H1 (cell line): ENCODE measurements around the gene PLTP. TPM values are rescaled to one million over a fixed set of nuclear protein-coding genes. Genes with fewer than 3 reads are reported as not detected.

Experiments used
- CTCF ChIA-PET: fragments of 300-600 bp; sonication (Branson Sonifier 250); formaldehyde crosslinking; loops from one replicate; lab custom pipeline; 2021; ENCODE audit not compliant: partially characterized antibody; lab: Charles Lee
- POLR2A ChIA-PET: fragments of 300-600 bp; sonication (Branson Sonifier 250); formaldehyde crosslinking; loops from one replicate; lab custom pipeline; 2021; ENCODE audit warnings: inconsistent platforms; ENCODE audit not compliant: partially characterized antibody; lab: Charles Lee
- DNase-seq, 2 experiments: peaks; one replicate each; pipeline versions ENCODE4 v3.0.0 to v3.0.0-alpha.2; 2010 to 2022; ENCODE audit warnings: low spot score in 2 of 2, low read depth in 1 of 2, mixed read lengths in 1 of 2
- FAIRE-seq: peaks from 2 replicates; lab custom pipeline; 2011; peaks lifted over from hg19 to GRCh38; lab: Jason Lieb, UNC
- H2AFZ ChIP-seq: 2 replicates; pipeline ENCODE4 v1.8.1; 2012; ENCODE audit warnings: low read length, inconsistent platforms
- H2AK5ac ChIP-seq: 2 replicates; pipeline ENCODE4 v1.6.1; 2013; ENCODE audit warnings: low read depth, low read length
- H2BK120ac ChIP-seq: replicated peaks from 2 replicates; pipeline ENCODE3; 2013; ENCODE audit warnings: low read depth, low read length, inconsistent platforms
- H2BK12ac ChIP-seq: 2 replicates; pipeline ENCODE4 v1.6.1; 2013; ENCODE audit warnings: low read depth, low read length
- H2BK15ac ChIP-seq: 2 replicates; pipeline ENCODE4 v1.6.1; 2013; ENCODE audit warnings: low read length
- H2BK20ac ChIP-seq: 2 replicates; pipeline ENCODE4 v1.6.1; 2013; ENCODE audit warnings: low read length
- H2BK5ac ChIP-seq: 2 replicates; pipeline ENCODE4 v1.6.1; 2013; ENCODE audit warnings: low read depth, low read length
- H3K14ac ChIP-seq: 2 replicates; pipeline ENCODE4 v1.6.1; 2013; ENCODE audit warnings: inconsistent platforms; ENCODE audit not compliant: insufficient read length
- H3K18ac ChIP-seq: 2 replicates; pipeline ENCODE4 v1.6.1; 2013; ENCODE audit warnings: low read length; ENCODE audit errors: extremely low read depth
- H3K23ac ChIP-seq: 2 replicates; pipeline ENCODE4 v1.6.1; 2013; ENCODE audit warnings: inconsistent platforms; ENCODE audit not compliant: insufficient read length
- H3K23me2 ChIP-seq: 2 replicates; pipeline ENCODE4 v1.6.1; 2013; ENCODE audit warnings: low read depth, low read length
- H3K27ac ChIP-seq: 2 replicates; pipeline ENCODE4 v1.6.1; 2011; ENCODE audit warnings: low read depth, low read length, inconsistent platforms
- H3K27me3 ChIP-seq, 4 experiments: replicated peaks in 1 of 4; 1 replicate in 1 of 4; 2 replicates in 3 of 4; pipeline versions ENCODE4 v1.6.1 to v1.8.1; 2011 to 2013; ENCODE audit warnings: low read length in 3 of 4, mild to moderate bottlenecking in 3 of 4, inconsistent platforms in 2 of 4, mixed read lengths in 2 of 4, moderate library complexity in 1 of 4; ENCODE audit not compliant: control insufficient read depth in 3 of 4, insufficient read depth in 3 of 4; ENCODE audit errors: extremely low read depth in 1 of 4
- H3K36me3 ChIP-seq, 4 experiments: 2 replicates each; pipeline versions ENCODE4 v1.6.1 to v1.8.1; 2011 to 2013; ENCODE audit warnings: mild to moderate bottlenecking in 4 of 4, low read length in 3 of 4, moderate library complexity in 2 of 4, control low read depth in 1 of 4, inconsistent platforms in 1 of 4; ENCODE audit not compliant: insufficient read depth in 4 of 4, control insufficient read depth in 2 of 4
- H3K4ac ChIP-seq: replicated peaks from 2 replicates; pipeline ENCODE3; 2013; ENCODE audit warnings: low read length, low read depth, mixed read lengths, inconsistent platforms; ENCODE audit not compliant: insufficient read length
- H3K4me1 ChIP-seq, 4 experiments: replicated peaks in 1 of 4; 1 replicate in 1 of 4; 2 replicates in 3 of 4; pipeline versions ENCODE4 v1.6.1 to v1.8.1; 2011 to 2013; ENCODE audit warnings: low read length in 3 of 4, inconsistent platforms in 2 of 4, mixed read lengths in 1 of 4; ENCODE audit not compliant: insufficient read depth in 4 of 4, control insufficient read depth in 3 of 4
- H3K4me2 ChIP-seq, 2 experiments: 2 replicates each; pipeline versions ENCODE4 v1.6.1 to v1.8.1; 2011 to 2013; ENCODE audit warnings: low read depth in 2 of 2, low read length in 2 of 2, control low read depth in 1 of 2, inconsistent platforms in 1 of 2, mild to moderate bottlenecking in 1 of 2; ENCODE audit not compliant: insufficient read depth in 1 of 2
- H3K4me3 ChIP-seq, 4 experiments: fragments of 200-600, 300-600 bp in 1 of 4; sonication (generic), shearing (Covaris generic), sonication (Bioruptor Twin) in 1 of 4; 2 replicates each; pipeline versions ENCODE4 v1.5.1 to v1.8.1; 2011 to 2016; ENCODE audit warnings: low read length in 4 of 4, low read depth in 3 of 4, control low read depth in 2 of 4, inconsistent platforms in 2 of 4, mild to moderate bottlenecking in 2 of 4, mixed read lengths in 1 of 4, moderate library complexity in 1 of 4; ENCODE audit not compliant: insufficient read depth in 2 of 4; ENCODE audit errors: extremely low read depth in 1 of 4
- H3K56ac ChIP-seq: replicated peaks from 2 replicates; pipeline ENCODE3; 2013; ENCODE audit warnings: low read depth, mild to moderate bottlenecking, mixed read lengths, low read length, inconsistent platforms; ENCODE audit not compliant: insufficient read length
- H3K79me1 ChIP-seq: 2 replicates; pipeline ENCODE4 v1.6.1; 2013; ENCODE audit warnings: low read depth, low read length, control low read depth
- H3K79me2 ChIP-seq, 2 experiments: 2 replicates each; pipeline versions ENCODE4 v1.6.1 to v1.8.1; 2012 to 2013; ENCODE audit warnings: low read length in 2 of 2, mild to moderate bottlenecking in 2 of 2, inconsistent platforms in 1 of 2; ENCODE audit not compliant: insufficient read depth in 2 of 2, control insufficient read depth in 1 of 2
- H3K9ac ChIP-seq, 4 experiments: replicated peaks in 1 of 4; 1 replicate in 1 of 4; 2 replicates in 3 of 4; pipeline versions ENCODE4 v1.6.1 to v1.8.1; 2011 to 2013; ENCODE audit warnings: low read depth in 3 of 4, low read length in 3 of 4, control low read depth in 2 of 4, mild to moderate bottlenecking in 2 of 4, moderate library complexity in 2 of 4, inconsistent platforms in 1 of 4; ENCODE audit errors: extremely low read depth in 1 of 4
- H3K9me3 ChIP-seq, 2 experiments: 2 replicates each; pipeline versions ENCODE4 v1.6.1 to v1.8.1; 2012 to 2013; ENCODE audit warnings: mild to moderate bottlenecking in 2 of 2, moderate library complexity in 2 of 2, control low read depth in 1 of 2, inconsistent platforms in 1 of 2, low read depth in 1 of 2, low read length in 1 of 2, mixed read lengths in 1 of 2; ENCODE audit not compliant: insufficient read depth in 2 of 2
- H4K20me1 ChIP-seq, 2 experiments: replicated peaks in 1 of 2; 2 replicates each; pipeline versions ENCODE3 to v1.8.1; 2011 to 2013; ENCODE audit warnings: inconsistent platforms in 2 of 2, low read length in 2 of 2, mild to moderate bottlenecking in 1 of 2; ENCODE audit not compliant: insufficient read depth in 2 of 2, control insufficient read depth in 1 of 2
- H4K5ac ChIP-seq: 2 replicates; pipeline ENCODE4 v1.6.1; 2013; ENCODE audit warnings: low read length, low read depth, mixed read lengths, inconsistent platforms; ENCODE audit not compliant: insufficient read length
- H4K8ac ChIP-seq: 2 replicates; pipeline ENCODE4 v1.8.0; 2013; ENCODE audit warnings: mild to moderate bottlenecking, moderate library complexity, low read length, inconsistent platforms; ENCODE audit not compliant: insufficient read depth; ENCODE audit errors: extremely low read depth
- H4K91ac ChIP-seq: replicated peaks from 2 replicates; pipeline ENCODE3; 2013; ENCODE audit warnings: low read length, mixed read lengths, inconsistent platforms; ENCODE audit not compliant: insufficient read length
- ASH2L ChIP-seq: fragments of 200-600, 300-600 bp; sonication (generic); IDR thresholded peaks from one replicate; pipeline ENCODE4 v1.7.1; 2017; ENCODE audit warnings: low read length
- BACH1 ChIP-seq: IDR thresholded peaks from 2 replicates; pipeline ENCODE4 v1.6.1; 2012; ENCODE audit warnings: low read length, improper control_type of control experiment
- HDAC2 ChIP-seq, 2 experiments: fragments of 300-600 bp in 1 of 2; sonication (generic) in 1 of 2; IDR thresholded peaks; 2 replicates each; pipeline ENCODE4 v1.6.1; 2011 to 2012; ENCODE audit warnings: low read depth in 2 of 2, low read length in 2 of 2, mild to moderate bottlenecking in 2 of 2, moderate library complexity in 2 of 2, borderline replicate concordance in 1 of 2, inconsistent platforms in 1 of 2
- RFX5 ChIP-seq: IDR thresholded peaks from 2 replicates; pipeline ENCODE4 v1.6.1; 2011; ENCODE audit warnings: low read depth, low read length, improper control_type of control experiment, borderline replicate concordance
- SP1 ChIP-seq: IDR thresholded peaks from 2 replicates; pipeline ENCODE4 v1.6.1; 2011; ENCODE audit warnings: low read depth, low read length
- WGBS, 2 experiments: shearing (Covaris generic) in 1 of 2; methylation state at CpG; one replicate each; pipeline versions ENCODE4 v1.1.6 to v1.1.7; 2013 to 2015; ENCODE audit warnings: low lambda C conversion rate in 2 of 2, mixed read lengths in 2 of 2, inconsistent platforms in 1 of 2, low coverage in 1 of 2, missing lambda C conversion rate in 1 of 2; ENCODE audit not compliant: insufficient replicate concordance in 2 of 2, insufficient coverage in 1 of 2, insufficient read length in 1 of 2; ENCODE audit errors: extremely low coverage in 1 of 2, missing lambda C conversion rate in 1 of 2; 5-methylcytosine and 5-hydroxymethylcytosine counted together
- polyA plus RNA-seq, 7 experiments: library from polyadenylated mRNA; depleted of rRNA in 3 of 7; stranded (reverse) in 5 of 7; unstranded in 2 of 7; fragments of >200 nt in 5 of 7; fragments of 200-250 nt in 2 of 7; gene quantifications; 1 replicate in 5 of 7; 2 replicates in 1 of 7; 4 replicates in 1 of 7; pipeline versions ENCODE4 v1.2.1 to v1.2.3, GENCODE V29; 2011 to 2013; ENCODE audit warnings: missing spikeins in 2 of 7, mixed read lengths in 2 of 7
- total RNA-seq: library from RNA; stranded (reverse); fragmentation: NEBNext Ultra II Directional; extraction: Animal tissue kit (Norgen Biotek cat#: 25700); gene quantifications from 2 replicates; pipeline ENCODE4 v1.2.1, GENCODE V29; 2021

Gene PLTP
- total and polyA plus RNA-seq, 2 of the 8 experiments (the other 6 are each of a cell fraction or from before 2014, with no cell fraction given): 120 to 194 TPM

- Histone ChIP-seq H2BK5ac (peak overlapping the region; percentile 90; the same call in 1 of the 2 replicates), H4K91ac (peak overlapping the region; percentile 66), H4K5ac (peak overlapping the region; percentile 9), H2AK5ac (peak overlapping the region; percentile 86; the same call in 1 of the 2 replicates), H3K4me1 (peaks cover 0 to 25% (median 9%) of the 10 kb centered on the region in 4 experiments; a peak in 6 of 7 replicates), H4K20me1 (peaks cover 2 to 4% of the 10 kb centered on the region in 2 experiments), H3K23me2 (peaks cover 1% of the 10 kb centered on the region; the same call in 1 of the 2 replicates), H2BK12ac (peak overlapping the region; percentile 72; the same call in 1 of the 2 replicates), H3K4me2 (peak overlapping the region; percentile 40 to 41; a peak in 3 of 4 replicates), H3K23ac (no peak overlapping the region), H3K27me3 (no peaks in the 10 kb centered on the region; a peak in 1 of 7 replicates), H3K14ac (no peak overlapping the region), H3K9me3 (no peaks in the 10 kb centered on the region), H3K4me3 (peak overlapping the region in 1 of 4 experiments; percentile 3; a peak in 1 of 8 replicates), H3K79me1 (no peaks in the 10 kb centered on the region; the same call in 1 of the 2 replicates), H2AFZ (no peak overlapping the region), H3K27ac (peak overlapping the region; percentile 52), H3K56ac (no peak overlapping the region), H3K4ac (no peak overlapping the region), H4K8ac (no peak overlapping the region; the same call in 1 of the 2 replicates), H3K79me2 (peaks cover 0 to 19% of the 10 kb centered on the region in 2 experiments; a peak in 2 of 4 replicates), H3K9ac (peak overlapping the region in 1 of 4 experiments; percentile 45; a peak in 1 of 7 replicates), H2BK20ac (no peak overlapping the region), H3K36me3 (peaks cover 12 to 46% (median 39%) of the 10 kb centered on the region in 4 experiments; a peak in 7 of 8 replicates), H2BK120ac (no peak overlapping the region), H2BK15ac (peak overlapping the region; percentile 19; the same call in 1 of the 2 replicates), H3K18ac (peak overlapping the region; percentile 86; the same call in 1 of the 2 replicates)
- ChIA-PET CTCF (interaction anchor here (0.5 to 3.6 kb wide), 7 partner anchors 10 to 578 kb away, joined by 3 to 17 read pairs (median 11); partner anchors contain the start of genes CTSA and NEURL2), POLR2A (interaction anchor here (0.8 to 18.4 kb wide), 21 partner anchors 10 to 120 kb away, joined by 3 to 283 read pairs (median 3); partner anchors contain the start of genes CTSA, NEURL2, PLTP and SNX21)
- FAIRE-seq (no peak), DNase-seq (peak; percentile 58 to 68)
- 79% methylated on average over 13 of the region's 13 CpGs; no CpG with 5 or more reads in 1 of the 2 experiments for WGBS, 2 experiments
- TF ChIP-seq HDAC2 (IDR thresholded peaks at IDR 0.05; ENCODE audit: borderline replicate concordance in 1 of 2, low read depth in 2 of 2, low read length in 2 of 2): peak in 1 of 2 experiments; percentile 71; a peak in 1 of 4 replicates
- TF ChIP-seq ASH2L: no peak
- TF ChIP-seq BACH1: no peak
- TF ChIP-seq RFX5: no peak
- peak; percentile 46; the same call in 1 of the 2 replicates for TF ChIP-seq SP1
Observed at GRCh38 chr20:45938727-45939438, 26.9 kb upstream of the PLTP start.
